HepG2 (cell line): Measurements from ENCODE around the gene STK4. TPM values are rescaled to one million over a fixed set of nuclear protein-coding genes. Genes with fewer than 3 reads are reported as not detected.

Experiments used
- BCL3 ChIP-seq: sonication (generic); formaldehyde crosslinking; IDR thresholded peaks from 2 replicates; pipeline ENCODE4 v1.5.1; 2020; ENCODE audit warnings: mild to moderate bottlenecking, missing genetic modification reagents, moderate library complexity
- GRHL1 ChIP-seq: sonication (generic); formaldehyde crosslinking; conservative IDR thresholded peaks from 2 replicates; pipeline ENCODE4 v1.8.0; 2022; ENCODE audit warnings: missing genetic modification reagents
- PATZ1 ChIP-seq: sonication (generic); formaldehyde crosslinking; IDR thresholded peaks from 2 replicates; pipeline ENCODE4 v1.4.0; 2020; ENCODE audit warnings: missing genetic modification reagents
- ZNF264 ChIP-seq: sonication (generic); formaldehyde crosslinking; IDR thresholded peaks from 2 replicates; pipeline ENCODE4 v1.4.0; 2020; ENCODE audit warnings: missing genetic modification reagents
- ZNF274 ChIP-seq: sonication (generic); formaldehyde crosslinking; IDR thresholded peaks from 2 replicates; pipeline ENCODE4 v1.5.1; 2020; ENCODE audit warnings: mild to moderate bottlenecking, missing genetic modification reagents
- ZNF280D ChIP-seq: sonication (generic); formaldehyde crosslinking; IDR thresholded peaks from 2 replicates; pipeline ENCODE4 v1.5.1; 2020; ENCODE audit warnings: mild to moderate bottlenecking, missing genetic modification reagents
- ZNF343 ChIP-seq: sonication (generic); formaldehyde crosslinking; IDR thresholded peaks from 2 replicates; pipeline ENCODE4 v1.4.0; 2020; ENCODE audit warnings: mild to moderate bottlenecking, missing genetic modification reagents
- ZNF550 ChIP-seq: sonication (generic); formaldehyde crosslinking; IDR thresholded peaks from 2 replicates; pipeline ENCODE4 v1.4.0; 2020; ENCODE audit warnings: mild to moderate bottlenecking, missing genetic modification reagents, borderline replicate concordance
- ZSCAN12 ChIP-seq: sonication (generic); formaldehyde crosslinking; IDR thresholded peaks from 2 replicates; pipeline ENCODE4 v1.9.0; 2021; ENCODE audit warnings: mild to moderate bottlenecking, missing genetic modification reagents
- polyA plus RNA-seq, 8 experiments: library from polyadenylated mRNA; depleted of rRNA in 3 of 8; stranded (reverse) in 7 of 8; unstranded in 1 of 8; fragments of >200 nt; fragmentation: Illumina TruSeq in 4 of 8; extraction: Trizol in 4 of 8; gene quantifications; 2 replicates each; pipeline versions ENCODE4 v1.2.1 to v1.2.3, GENCODE V29; 2011 to 2016; ENCODE audit warnings: low read depth in 4 of 8, missing spikeins in 1 of 8, mixed read lengths in 1 of 8; ENCODE audit not compliant: insufficient read depth in 1 of 8
- total RNA-seq, 5 experiments: library from RNA; depleted of rRNA; stranded (reverse); fragments of >200 nt; fragmentation: Illumina TruSeq; extraction: Trizol; gene quantifications; 2 replicates each; pipeline ENCODE4 v1.2.3, GENCODE V29; 2016; ENCODE audit warnings: low read depth in 1 of 5
- TF ChIP-seq, protein P1 (sequence below), 2 experiments: fragments of 450-650 bp in 1 of 2; sonication (generic) in 1 of 2; formaldehyde crosslinking in 1 of 2; IDR thresholded peaks; 2 replicates each; pipeline versions ENCODE4 v1.6.1 to v1.8.0; 2016 to 2022; ENCODE audit warnings: antibody characterized with exemption in 1 of 2, mild to moderate bottlenecking in 1 of 2, missing genetic modification reagents in 1 of 2

The STK4 gene
- total and polyA plus RNA-seq, 2 of the 13 experiments (the other 11 are each of a cell fraction or from before 2014, with no cell fraction given): 25.6 to 38.3 TPM

DNA sequence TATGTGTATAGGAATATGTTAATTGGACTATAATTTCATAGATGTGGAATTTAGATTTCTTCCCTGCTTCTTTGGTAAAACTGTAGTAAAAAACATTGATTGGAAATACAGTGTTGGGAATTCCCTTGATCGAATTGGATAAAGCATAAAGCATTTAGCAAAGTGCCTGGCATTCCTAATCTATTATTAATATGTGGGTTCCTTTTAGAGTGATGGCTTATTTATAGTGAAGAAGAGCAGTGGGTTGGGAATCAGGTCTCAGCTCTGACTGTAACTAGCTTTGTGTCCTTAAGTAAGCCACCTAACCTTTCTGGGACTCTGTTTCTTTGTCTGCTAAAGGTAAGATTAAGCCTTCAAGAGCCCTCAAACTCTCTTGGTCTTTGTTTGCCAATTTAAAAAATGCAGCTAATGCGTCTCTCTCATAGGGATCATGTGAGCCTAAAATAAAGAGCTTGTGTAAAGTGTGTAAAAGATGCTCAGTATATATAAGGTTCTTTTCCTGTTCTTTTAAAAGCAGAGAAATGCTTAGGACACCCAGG, 81.3 kb downstream of the STK4 start (continued):
- TF ChIP-seq, protein P1, sequence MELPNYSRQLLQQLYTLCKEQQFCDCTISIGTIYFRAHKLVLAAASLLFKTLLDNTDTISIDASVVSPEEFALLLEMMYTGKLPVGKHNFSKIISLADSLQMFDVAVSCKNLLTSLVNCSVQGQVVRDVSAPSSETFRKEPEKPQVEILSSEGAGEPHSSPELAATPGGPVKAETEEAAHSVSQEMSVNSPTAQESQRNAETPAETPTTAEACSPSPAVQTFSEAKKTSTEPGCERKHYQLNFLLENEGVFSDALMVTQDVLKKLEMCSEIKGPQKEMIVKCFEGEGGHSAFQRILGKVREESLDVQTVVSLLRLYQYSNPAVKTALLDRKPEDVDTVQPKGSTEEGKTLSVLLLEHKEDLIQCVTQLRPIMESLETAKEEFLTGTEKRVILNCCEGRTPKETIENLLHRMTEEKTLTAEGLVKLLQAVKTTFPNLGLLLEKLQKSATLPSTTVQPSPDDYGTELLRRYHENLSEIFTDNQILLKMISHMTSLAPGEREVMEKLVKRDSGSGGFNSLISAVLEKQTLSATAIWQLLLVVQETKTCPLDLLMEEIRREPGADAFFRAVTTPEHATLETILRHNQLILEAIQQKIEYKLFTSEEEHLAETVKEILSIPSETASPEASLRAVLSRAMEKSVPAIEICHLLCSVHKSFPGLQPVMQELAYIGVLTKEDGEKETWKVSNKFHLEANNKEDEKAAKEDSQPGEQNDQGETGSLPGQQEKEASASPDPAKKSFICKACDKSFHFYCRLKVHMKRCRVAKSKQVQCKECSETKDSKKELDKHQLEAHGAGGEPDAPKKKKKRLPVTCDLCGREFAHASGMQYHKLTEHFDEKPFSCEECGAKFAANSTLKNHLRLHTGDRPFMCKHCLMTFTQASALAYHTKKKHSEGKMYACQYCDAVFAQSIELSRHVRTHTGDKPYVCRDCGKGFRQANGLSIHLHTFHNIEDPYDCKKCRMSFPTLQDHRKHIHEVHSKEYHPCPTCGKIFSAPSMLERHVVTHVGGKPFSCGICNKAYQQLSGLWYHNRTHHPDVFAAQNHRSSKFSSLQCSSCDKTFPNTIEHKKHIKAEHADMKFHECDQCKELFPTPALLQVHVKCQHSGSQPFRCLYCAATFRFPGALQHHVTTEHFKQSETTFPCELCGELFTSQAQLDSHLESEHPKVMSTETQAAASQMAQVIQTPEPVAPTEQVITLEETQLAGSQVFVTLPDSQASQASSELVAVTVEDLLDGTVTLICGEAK (IDR thresholded peaks at IDR 0.05): no peak
- TF ChIP-seq, protein P1 (CRISPR knock-in tag; IDR thresholded peaks at IDR 0.05): no peak
- TF ChIP-seq ZNF274 (CRISPR knock-in tag): no peak
- no peak for TF ChIP-seq ZNF343
- TF ChIP-seq PATZ1 (CRISPR knock-in tag): no peak
- no peak for TF ChIP-seq GRHL1 (CRISPR knock-in tag)
- no peak for TF ChIP-seq ZNF280D (CRISPR knock-in tag)
- no peak for TF ChIP-seq BCL3 (CRISPR knock-in tag)
- no peak for TF ChIP-seq ZNF550 (CRISPR knock-in tag)
- TF ChIP-seq ZNF264 (CRISPR knock-in tag): no peak
- TF ChIP-seq ZSCAN12 (CRISPR knock-in tag): no peak
